Measurements from ENCODE around the gene AZIN2.

- TF ChIP-seq CTCF (IDR thresholded peaks at IDR 0.05; ENCODE audit: low read length) (no peak), EZH2 (IDR thresholded peaks at IDR 0.05; ENCODE audit: borderline replicate concordance, low read length) (no peak)
These were observed 49.4 kb upstream of the AZIN2 start for GRCh38 chr1:33031506-33031905.
